ENCODE results near the gene ZNF664. TPM values are rescaled to one million over a fixed set of nuclear protein-coding genes. Genes with fewer than 3 reads are reported as not detected.
A peak's percentile ranks its signal among the peaks of the same experiment; 100 is the strongest.

Gene ZNF664
- total RNA-seq, 2 experiments from 2014 or later: 41.3 to 46.6 TPM

DNA sequence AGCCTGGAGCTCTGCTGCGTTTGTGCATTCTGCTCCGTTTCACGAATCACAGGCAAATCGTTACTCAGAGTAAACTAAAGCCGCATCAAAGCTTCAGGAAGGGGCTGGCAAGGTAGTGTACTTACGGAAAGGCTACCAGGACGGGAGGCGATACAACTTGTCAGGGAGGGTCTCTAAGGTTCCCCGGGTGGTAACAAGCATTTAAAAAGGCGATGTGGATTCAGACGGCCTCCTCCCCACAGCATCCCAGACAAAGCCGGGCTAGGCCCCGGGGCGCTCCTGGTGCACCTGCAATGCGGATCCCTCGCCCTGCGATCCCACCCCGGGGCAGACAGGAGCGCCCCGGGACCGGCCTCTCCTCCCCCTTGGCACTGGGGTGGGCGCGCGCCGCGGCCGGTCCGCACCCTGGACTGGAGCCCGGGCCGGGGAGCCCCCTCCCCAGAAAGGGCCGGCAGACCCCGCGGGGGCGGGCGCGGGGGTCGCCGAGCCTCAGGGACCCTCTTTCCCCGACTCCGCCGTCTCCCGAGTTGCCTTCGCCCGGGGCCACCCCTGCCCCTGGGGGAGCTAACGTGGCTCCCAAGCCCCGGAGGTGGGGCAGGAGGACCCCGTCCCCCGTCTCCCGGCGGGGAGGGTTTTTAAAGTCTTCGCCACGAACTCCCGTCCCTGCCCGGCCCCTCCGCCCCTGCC lies 1.1 kb upstream of the ZNF664 start:
- Mint-ChIP-seq H3K9me3 (no peaks in the 10 kb centered on the region), H3K4me3 (peak overlapping the region; percentile 78), H3K36me3 (ENCODE audit: low read depth) (peaks cover 13% of the 10 kb centered on the region), H3K27me3 (no peaks in the 10 kb centered on the region), H3K4me1 (peaks cover 36% of the 10 kb centered on the region), H3K27ac (peak overlapping the region; percentile 86)
- CTCF ChIA-PET: interaction anchor here (0.6 to 0.8 kb wide), 2 partner anchors 50 to 166 kb away, joined by 3 read pairs; no protein-coding TSS in a partner anchor
- DNase-seq: peak; percentile 51
- POLR2A ChIA-PET: no interaction called here

DNA sequence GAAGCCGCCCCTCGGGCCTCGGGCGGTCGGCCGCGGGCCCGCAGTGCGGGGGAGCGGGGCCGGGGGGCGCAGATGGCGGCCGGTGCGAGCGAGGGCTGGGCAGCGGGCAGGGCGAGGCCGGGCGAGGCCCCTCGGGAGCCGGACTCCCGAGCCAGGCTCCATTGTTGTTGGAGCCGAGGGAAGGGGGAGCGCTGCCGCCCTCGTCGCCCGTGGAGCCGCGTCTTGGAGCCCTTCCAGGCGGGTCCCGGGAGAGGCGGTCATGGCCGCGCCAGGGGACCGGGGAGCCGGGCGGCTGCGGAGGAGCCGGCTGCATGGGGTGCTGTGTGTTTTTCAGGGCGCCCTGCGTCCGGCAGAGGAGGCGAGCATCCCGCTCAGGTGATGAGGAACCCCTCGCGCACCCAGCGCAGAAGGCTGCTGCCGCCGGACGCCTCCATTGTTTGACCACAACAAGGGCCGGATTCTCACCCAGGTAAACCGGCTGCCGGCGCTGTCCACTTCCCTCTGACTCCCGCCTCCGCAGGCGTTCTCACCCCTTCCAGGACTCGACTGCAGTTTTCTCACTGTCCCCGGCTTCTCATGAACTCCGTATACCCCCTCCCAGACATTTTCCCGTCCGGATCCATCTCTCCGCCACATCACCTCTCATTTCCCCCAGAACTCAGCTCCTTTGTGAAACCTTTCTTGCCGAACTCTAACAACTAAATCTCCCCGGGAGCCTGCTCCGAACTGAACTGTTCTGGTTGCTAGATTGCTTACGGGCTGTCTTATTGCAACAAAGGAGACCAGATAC lies 732 bp downstream of the ZNF664 start:
- Mint-ChIP-seq H3K36me3 (ENCODE audit: low read depth) (peaks cover 18% of the 10 kb centered on the region), H3K27ac (peak overlapping the region; percentile 59), H3K27me3 (no peaks in the 10 kb centered on the region), H3K4me3 (peak overlapping the region; percentile 83), H3K9me3 (no peaks in the 10 kb centered on the region), H3K4me1 (peaks cover 36% of the 10 kb centered on the region)
- POLR2A ChIA-PET: no interaction called here
- CTCF ChIA-PET: no interaction called here
- DNase-seq: peak; percentile 24

DNA sequence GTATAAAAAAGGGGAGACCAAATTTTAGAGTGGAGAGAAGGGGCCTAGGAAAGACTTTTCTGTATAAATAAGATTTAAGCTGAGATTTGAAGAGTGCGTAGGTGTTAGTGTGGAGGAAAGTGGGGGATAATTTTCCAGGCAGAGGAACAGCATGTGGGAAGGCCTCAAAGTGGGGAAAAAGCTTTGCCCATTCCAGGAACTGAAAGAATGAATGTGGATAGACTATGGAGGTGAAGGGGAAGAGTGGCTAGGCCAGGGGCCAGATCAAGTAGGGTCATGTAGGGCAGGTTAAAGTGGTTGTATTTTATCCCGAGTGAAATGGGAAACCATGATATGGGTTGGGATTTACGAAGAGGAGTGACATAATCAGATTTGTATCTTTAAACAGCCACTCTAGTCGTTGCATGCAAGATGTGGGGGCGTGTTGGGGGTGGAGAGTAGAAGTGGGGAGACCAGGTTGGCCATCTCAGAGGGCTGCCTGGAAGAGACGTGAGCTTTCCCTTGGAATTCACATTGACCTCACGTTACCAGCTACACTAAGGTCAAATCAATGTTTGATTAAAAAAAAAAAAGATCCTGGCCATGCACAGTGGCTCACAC lies 3.3 kb downstream of the ZNF664 start:
- peaks cover 22% of the 10 kb centered on the region for H3K36me3 Mint-ChIP-seq (ENCODE audit: low read depth)
- ChIA-PET CTCF (interaction anchor here (0.6 kb wide), 2 partner anchors 13 to 63 kb away, joined by 3 to 7 read pairs; no protein-coding TSS in a partner anchor), POLR2A (interaction anchor here (0.5 kb wide), 1 partner anchor 582 kb away, joined by 3 read pairs; no protein-coding TSS in a partner anchor)
- peaks cover 19% of the 10 kb centered on the region for H3K4me1 Mint-ChIP-seq
- H3K27ac Mint-ChIP-seq: no peak overlapping the region
- no peaks in the 10 kb centered on the region for H3K9me3 Mint-ChIP-seq
- H3K4me3 Mint-ChIP-seq: no peak overlapping the region
- no peak for DNase-seq
- no peaks in the 10 kb centered on the region for H3K27me3 Mint-ChIP-seq

DNA sequence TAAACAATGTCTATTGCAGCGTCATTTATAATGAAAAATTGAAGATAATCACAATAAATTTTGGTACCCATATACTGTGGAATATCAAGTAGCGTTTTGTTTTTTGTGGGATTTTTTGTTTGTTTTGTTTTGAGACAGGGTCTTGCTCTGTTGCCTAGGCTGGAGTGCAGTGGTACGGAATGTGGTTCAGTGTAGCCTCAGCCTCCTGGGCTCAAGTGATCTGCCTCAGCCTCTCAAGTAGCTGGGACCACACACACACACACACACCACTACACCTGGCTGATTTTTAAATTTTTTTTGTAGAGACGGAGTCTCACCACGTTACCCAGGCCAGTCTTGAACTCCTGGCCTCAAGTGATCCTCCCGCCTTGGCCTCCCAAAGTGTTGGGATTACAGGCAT lies 6.6 kb downstream of the ZNF664 start:
- Mint-ChIP-seq H3K9me3 (no peaks in the 10 kb centered on the region), H3K36me3 (ENCODE audit: low read depth) (peaks cover 18% of the 10 kb centered on the region), H3K4me1 (peaks cover 13% of the 10 kb centered on the region), H3K4me3 (no peak overlapping the region), H3K27me3 (no peaks in the 10 kb centered on the region), H3K27ac (no peak overlapping the region)
- ChIA-PET POLR2A (no interaction called here), CTCF (no interaction called here)
- DNase-seq: no peak

DNA sequence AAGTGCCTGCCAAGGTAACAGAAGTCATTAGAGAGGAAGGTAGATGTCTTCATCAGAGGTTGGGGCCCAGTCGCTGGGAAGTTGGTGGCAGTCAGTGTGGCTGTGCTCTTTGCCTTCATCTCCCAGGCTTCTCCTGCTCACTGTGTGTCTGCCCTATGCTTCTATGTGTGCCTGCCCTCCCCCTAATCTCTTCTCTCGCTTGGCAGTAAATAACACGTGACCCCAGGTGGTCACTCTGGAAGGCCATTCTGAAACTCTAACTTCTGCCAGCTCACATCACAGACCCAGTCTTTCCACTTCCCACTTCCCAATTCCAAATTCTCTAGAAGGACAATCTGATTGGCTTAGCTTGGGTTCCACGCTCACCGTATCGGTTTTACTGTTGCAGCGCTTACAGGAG lies 9.3 kb downstream of the ZNF664 start:
- peaks cover 4% of the 10 kb centered on the region for H3K4me1 Mint-ChIP-seq
- ChIA-PET POLR2A (no interaction called here), CTCF (interaction anchor here (1.1 to 1.3 kb wide), 2 partner anchors 9 to 22 kb away, joined by 3 to 4 read pairs; no protein-coding TSS in a partner anchor)
- DNase-seq: no peak
- no peak overlapping the region for H3K27ac Mint-ChIP-seq
- peaks cover 11% of the 10 kb centered on the region for H3K36me3 Mint-ChIP-seq (ENCODE audit: low read depth)
- H3K27me3 Mint-ChIP-seq: no peaks in the 10 kb centered on the region
- H3K9me3 Mint-ChIP-seq: no peaks in the 10 kb centered on the region
- H3K4me3 Mint-ChIP-seq: no peak overlapping the region

DNA sequence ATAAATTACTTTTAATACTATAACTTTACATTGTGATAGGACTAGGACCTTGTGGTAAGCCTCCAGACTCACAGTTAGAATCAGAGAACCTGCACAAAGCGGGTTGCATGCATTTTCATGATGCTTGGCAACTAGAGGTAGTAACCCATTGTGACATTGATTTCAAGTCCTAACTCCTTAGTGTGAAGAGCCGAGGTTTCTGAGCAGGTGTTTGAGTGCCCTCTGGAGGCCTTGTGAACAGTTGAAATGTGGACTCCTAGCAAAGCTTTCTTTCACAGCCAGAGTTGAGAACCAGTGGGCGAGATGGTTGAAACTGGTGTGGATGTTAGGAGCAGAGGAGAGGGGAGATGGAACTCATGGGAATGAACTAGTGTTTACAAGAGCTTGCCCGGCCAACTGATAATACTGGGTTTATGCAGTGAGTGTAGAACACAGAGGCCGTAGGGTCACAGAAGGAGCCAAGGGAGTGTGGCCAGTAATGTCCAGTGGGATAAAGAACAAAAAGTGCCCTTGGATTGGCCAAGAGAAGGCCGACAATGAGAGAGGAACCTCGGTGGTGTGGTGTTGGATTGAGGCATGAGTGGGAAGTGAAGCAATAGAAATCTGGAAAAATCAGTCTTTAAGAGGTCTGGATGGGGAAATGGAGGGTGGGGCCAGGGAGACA lies 10.9 kb downstream of the ZNF664 start:
- POLR2A ChIA-PET: no interaction called here
- Mint-ChIP-seq H3K4me1 (peaks cover 4% of the 10 kb centered on the region), H3K27me3 (no peaks in the 10 kb centered on the region), H3K9me3 (no peaks in the 10 kb centered on the region), H3K27ac (no peak overlapping the region), H3K4me3 (no peak overlapping the region), H3K36me3 (ENCODE audit: low read depth) (peaks cover 11% of the 10 kb centered on the region)
- peak; percentile 68 for DNase-seq
- CTCF ChIA-PET: interaction anchor here (0.6 to 1.4 kb wide), 7 partner anchors 14 to 79 kb away, joined by 3 to 4 read pairs (median 3); no protein-coding TSS in a partner anchor

DNA sequence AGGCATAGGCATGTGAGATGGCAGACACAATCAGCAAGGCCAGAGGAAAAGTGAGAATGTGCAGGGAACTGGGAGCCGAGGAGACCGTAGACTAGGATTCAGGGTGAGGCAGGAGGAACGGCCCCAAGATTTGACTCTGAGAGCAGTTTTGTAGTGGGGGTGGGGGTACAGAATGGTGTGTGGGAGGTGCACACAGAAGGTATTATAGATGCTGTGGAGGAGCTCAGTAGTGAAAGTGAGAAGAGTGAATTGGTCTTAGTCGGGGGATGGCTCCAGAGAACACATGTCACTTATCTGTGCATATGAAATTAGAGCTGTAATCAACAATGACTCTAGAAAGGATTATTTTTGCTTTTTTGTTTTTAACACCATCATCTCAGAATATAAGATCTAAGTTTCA lies 11.9 kb downstream of the ZNF664 start:
- peaks cover 19% of the 10 kb centered on the region for H3K36me3 Mint-ChIP-seq (ENCODE audit: low read depth)
- ChIA-PET POLR2A (interaction anchor here (0.5 kb wide), 1 partner anchor 357 kb away, joined by 4 read pairs; no protein-coding TSS in a partner anchor), CTCF (interaction anchor here (1.3 to 1.4 kb wide), 2 partner anchors 16 to 57 kb away, joined by 3 read pairs; no protein-coding TSS in a partner anchor)
- no peak overlapping the region for H3K4me3 Mint-ChIP-seq
- H3K9me3 Mint-ChIP-seq: no peaks in the 10 kb centered on the region
- no peak overlapping the region for H3K27ac Mint-ChIP-seq
- H3K4me1 Mint-ChIP-seq: peaks cover 6% of the 10 kb centered on the region
- H3K27me3 Mint-ChIP-seq: no peaks in the 10 kb centered on the region
- no peak for DNase-seq

DNA sequence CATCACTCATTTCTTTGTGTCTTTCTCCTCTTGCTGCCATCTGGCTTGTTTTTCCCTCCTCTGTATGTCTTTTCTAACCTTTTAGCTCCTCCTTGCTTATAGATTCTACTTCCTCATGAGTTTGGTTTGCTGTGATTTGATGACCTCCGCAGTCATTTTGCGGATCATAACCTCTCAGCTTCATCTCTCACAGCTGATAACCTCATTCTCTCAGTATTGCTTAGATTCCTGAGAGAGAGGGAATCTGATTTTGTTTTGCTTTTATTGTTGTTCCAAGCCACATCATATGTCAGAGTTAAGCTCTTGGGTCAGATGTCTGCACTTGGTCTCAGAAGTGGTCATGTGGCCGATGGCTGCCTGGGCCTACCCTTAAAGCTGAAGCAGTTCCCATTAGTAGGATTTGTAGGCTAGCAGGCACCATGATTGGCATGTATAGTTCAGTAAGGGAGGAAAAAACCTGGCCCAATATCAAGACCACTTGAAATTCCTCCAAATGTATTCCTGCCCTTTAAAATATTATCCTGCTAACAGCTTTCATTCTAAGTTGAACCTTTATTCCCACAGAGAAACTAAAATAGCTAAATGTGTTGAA lies 13.5 kb downstream of the ZNF664 start:
- Mint-ChIP-seq H3K27me3 (no peaks in the 10 kb centered on the region), H3K4me1 (peaks cover 14% of the 10 kb centered on the region), H3K4me3 (no peak overlapping the region), H3K27ac (no peak overlapping the region), H3K36me3 (ENCODE audit: low read depth) (peaks cover 16% of the 10 kb centered on the region), H3K9me3 (no peaks in the 10 kb centered on the region)
- POLR2A ChIA-PET: no interaction called here
- CTCF ChIA-PET: interaction anchor here (0.6 to 0.9 kb wide), 3 partner anchors 18 to 144 kb away, joined by 3 read pairs; no protein-coding TSS in a partner anchor
- no peak for DNase-seq

DNA sequence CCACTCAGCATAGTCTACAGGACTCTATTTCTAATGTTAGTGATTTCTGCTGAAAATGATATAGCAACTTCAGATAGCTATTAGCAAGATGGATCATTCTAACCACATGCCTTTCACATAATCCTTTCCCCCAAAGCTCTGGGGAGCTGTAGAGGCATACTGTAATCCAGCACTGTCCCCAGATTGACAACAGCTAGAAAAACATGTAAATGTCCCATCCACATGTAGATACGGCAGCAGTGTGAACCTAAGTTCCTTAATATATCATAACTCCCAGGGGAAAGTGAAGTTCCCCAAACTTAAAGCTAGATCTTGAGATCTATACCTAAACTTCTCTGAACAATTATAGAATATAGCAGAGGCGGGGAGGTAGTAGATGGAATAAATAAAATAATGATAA lies 14.0 kb downstream of the ZNF664 start:
- H3K27ac Mint-ChIP-seq: no peak overlapping the region
- DNase-seq: no peak
- H3K9me3 Mint-ChIP-seq: no peaks in the 10 kb centered on the region
- no peaks in the 10 kb centered on the region for H3K27me3 Mint-ChIP-seq
- no peak overlapping the region for H3K4me3 Mint-ChIP-seq
- CTCF ChIA-PET: interaction anchor here (0.7 to 1.7 kb wide), 4 partner anchors 9 to 145 kb away, joined by 3 to 6 read pairs (median 4); no protein-coding TSS in a partner anchor
- POLR2A ChIA-PET: no interaction called here
- peaks cover 16% of the 10 kb centered on the region for H3K36me3 Mint-ChIP-seq (ENCODE audit: low read depth)
- H3K4me1 Mint-ChIP-seq: peaks cover 14% of the 10 kb centered on the region

DNA sequence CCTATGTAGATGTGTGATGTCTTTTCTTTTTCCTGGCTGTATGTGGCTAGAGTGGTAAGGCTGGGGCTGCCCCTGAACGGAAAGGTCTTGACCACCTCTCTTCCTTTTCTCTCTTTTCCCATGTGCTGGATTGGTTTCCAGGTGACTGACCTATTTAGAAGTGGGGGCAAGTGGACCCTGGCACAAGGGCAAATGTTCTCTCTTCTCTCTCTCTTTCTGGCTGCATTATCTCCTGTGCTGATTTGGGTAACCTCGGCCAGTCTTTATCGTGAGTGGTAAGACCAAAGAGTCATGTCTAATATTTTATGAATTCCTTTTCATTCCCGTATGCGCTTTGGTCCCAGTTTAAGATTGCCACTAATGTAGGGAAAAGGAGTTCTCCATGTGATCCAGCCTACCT lies 16.2 kb downstream of the ZNF664 start:
- ChIA-PET POLR2A (no interaction called here), CTCF (no interaction called here)
- peaks cover 22% of the 10 kb centered on the region for H3K36me3 Mint-ChIP-seq (ENCODE audit: low read depth)
- no peaks in the 10 kb centered on the region for H3K27me3 Mint-ChIP-seq
- no peak overlapping the region for H3K27ac Mint-ChIP-seq
- no peaks in the 10 kb centered on the region for H3K9me3 Mint-ChIP-seq
- no peak for DNase-seq
- no peak overlapping the region for H3K4me3 Mint-ChIP-seq
- peaks cover 10% of the 10 kb centered on the region for H3K4me1 Mint-ChIP-seq

DNA sequence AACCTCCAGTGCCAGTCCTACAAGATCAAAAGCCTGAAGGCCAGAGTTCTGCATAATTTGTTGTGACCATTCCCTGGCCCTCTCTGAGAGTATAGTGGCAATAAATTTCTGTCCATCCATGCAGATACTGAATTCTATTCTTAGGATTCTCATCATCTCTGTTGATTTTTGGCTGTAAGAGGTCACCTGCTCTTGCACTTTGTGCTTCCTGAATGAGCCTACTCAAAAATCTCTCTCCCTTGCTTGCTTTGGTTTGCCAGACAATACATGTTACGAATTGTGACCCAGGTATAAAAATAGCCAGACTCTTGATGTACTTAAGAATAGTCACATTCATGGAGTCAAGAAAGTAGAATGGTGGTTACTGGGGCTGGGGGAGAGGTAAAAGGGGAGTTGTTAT lies 16.7 kb downstream of the ZNF664 start:
- no peaks in the 10 kb centered on the region for H3K27me3 Mint-ChIP-seq
- no peak overlapping the region for H3K4me3 Mint-ChIP-seq
- ChIA-PET CTCF (no interaction called here), POLR2A (no interaction called here)
- no peaks in the 10 kb centered on the region for H3K9me3 Mint-ChIP-seq
- H3K36me3 Mint-ChIP-seq (ENCODE audit: low read depth): peaks cover 22% of the 10 kb centered on the region
- peaks cover 13% of the 10 kb centered on the region for H3K4me1 Mint-ChIP-seq
- H3K27ac Mint-ChIP-seq: no peak overlapping the region
- no peak for DNase-seq

DNA sequence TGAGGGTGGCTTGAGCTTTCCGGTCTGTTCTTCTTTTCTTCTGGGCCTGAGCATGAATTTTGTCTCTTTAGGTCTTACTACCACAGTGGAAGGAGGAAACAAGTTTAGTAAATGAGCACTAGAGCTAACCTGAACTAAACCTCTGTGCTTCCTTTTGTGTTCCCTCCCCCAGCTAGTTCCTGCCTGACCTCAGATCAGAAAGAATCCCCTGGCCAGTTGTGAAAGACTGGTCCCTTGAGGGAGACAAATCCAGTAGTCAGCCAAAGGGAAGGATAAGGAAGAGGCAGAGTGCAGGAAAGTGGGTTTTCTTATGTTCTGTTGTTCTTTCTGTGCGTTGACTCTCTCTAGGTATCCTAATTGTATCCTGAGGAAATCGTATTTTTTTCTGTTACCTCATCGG lies 17.5 kb downstream of the ZNF664 start:
- H3K4me1 Mint-ChIP-seq: peaks cover 17% of the 10 kb centered on the region
- H3K9me3 Mint-ChIP-seq: no peaks in the 10 kb centered on the region
- peaks cover 24% of the 10 kb centered on the region for H3K36me3 Mint-ChIP-seq (ENCODE audit: low read depth)

More for the DNA sequence above, 17.5 kb downstream of the ZNF664 start:
- ChIA-PET POLR2A (no interaction called here), CTCF (interaction anchor here (0.5 to 0.6 kb wide), 3 partner anchors 17 to 1493 kb away, joined by 3 to 4 read pairs (median 3); no protein-coding TSS in a partner anchor)
- Mint-ChIP-seq H3K27me3 (no peaks in the 10 kb centered on the region), H3K27ac (no peak overlapping the region), H3K4me3 (no peak overlapping the region)
- DNase-seq: no peak

Data from activated CD4-positive, alpha-beta T cell treated with anti-CD3 and anti-CD28 coated beads, Interleukin-2, amount 10 ng/mL, durations not matched to agents 7 days and 5 days (primary cell).